Mucosa of stomach (tissue), 1 donor: Measurements from ENCODE around the gene BCL2L14.
"Not testable (repeated sequence)": the region's sequence is repeated elsewhere in the genome, so short reads cannot be mapped to it uniquely, and the experiment has no call there.

Experiments
- H3K27me3 ChIP-seq: one replicate; pipeline ENCODE4 v1.7.0; 2013; ENCODE audit warnings: mild to moderate bottlenecking, low read length; ENCODE audit not compliant: control insufficient read depth, insufficient read depth
- H3K36me3 ChIP-seq: one replicate; pipeline ENCODE4 v1.7.0; 2013; ENCODE audit warnings: low read length; ENCODE audit not compliant: control insufficient read depth, insufficient read depth
- H3K4me1 ChIP-seq: one replicate; pipeline ENCODE4 v1.7.0; 2013; ENCODE audit warnings: mild to moderate bottlenecking, low read length; ENCODE audit not compliant: control insufficient read depth, insufficient read depth
- H3K4me3 ChIP-seq: one replicate; pipeline ENCODE4 v1.7.0; 2013; ENCODE audit warnings: low read length
- H3K9ac ChIP-seq: one replicate; pipeline ENCODE4 v1.7.0; 2013; ENCODE audit warnings: mild to moderate bottlenecking, low read length, moderate library complexity
- H3K9me3 ChIP-seq: one replicate; pipeline ENCODE4 v1.7.0; 2013; ENCODE audit warnings: mild to moderate bottlenecking, low read length, moderate library complexity; ENCODE audit not compliant: control insufficient read depth
- donor health status: Pancreatic carcinoma.

BCL2L14 gene

GRCh38 chr12:12091977-12092663, 21.4 kb downstream of the BCL2L14 start:
- Histone ChIP-seq H3K36me3 (peaks cover 4% of the 10 kb centered on the region), H3K9ac (no peak overlapping the region), H3K4me1 (no peaks in the 10 kb centered on the region), H3K4me3 (no peak overlapping the region), H3K27me3 (no peaks in the 10 kb centered on the region), H3K9me3 (no peaks in the 10 kb centered on the region)

DNA sequence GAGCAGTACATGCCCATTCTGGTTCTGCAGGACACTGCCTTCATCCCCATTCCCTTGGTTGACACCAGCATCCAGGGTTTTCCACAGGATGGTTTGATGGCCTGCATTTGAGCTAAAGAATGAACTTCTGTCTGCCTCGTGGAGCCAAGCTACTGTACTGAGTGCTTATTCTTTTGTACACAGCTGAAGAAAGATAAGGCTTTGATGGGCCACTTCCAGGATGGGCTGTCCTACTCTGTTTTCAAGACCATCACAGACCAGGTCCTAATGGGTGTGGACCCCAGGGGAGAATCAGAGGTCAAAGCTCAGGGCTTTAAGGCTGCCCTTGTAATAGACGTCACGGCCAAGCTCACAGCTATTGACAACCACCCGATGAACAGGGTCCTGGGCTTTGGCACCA, 23.7 kb downstream of the BCL2L14 start:
- H3K36me3 ChIP-seq, result no peaks in the 10 kb centered on the region
- no peak overlapping the region for H3K9ac ChIP-seq
- no peaks in the 10 kb centered on the region for H3K4me1 ChIP-seq
- H3K27me3 ChIP-seq, result no peaks in the 10 kb centered on the region
- no peaks in the 10 kb centered on the region for H3K9me3 ChIP-seq
- no peak overlapping the region for H3K4me3 ChIP-seq

DNA sequence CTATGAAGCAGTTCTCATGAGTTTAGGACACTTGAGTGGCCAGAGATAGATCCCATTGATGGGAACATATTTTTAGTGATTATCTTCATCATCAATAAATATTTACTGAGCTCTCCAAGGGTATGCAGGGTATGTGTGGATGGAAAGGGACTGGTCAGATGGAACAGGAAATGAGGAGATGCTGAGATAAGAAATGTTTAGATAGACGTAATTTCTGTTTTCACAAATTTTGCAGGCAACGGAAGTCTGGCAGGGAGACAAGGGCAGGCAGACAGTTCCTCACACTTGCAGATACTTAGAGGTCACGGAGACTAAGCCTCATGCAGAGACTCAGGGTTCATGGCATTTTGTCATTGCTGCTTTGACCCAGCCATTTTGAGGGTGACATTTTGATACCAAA, 24.3 kb downstream of the BCL2L14 start:
- Histone ChIP-seq H3K9me3 (no peaks in the 10 kb centered on the region), H3K27me3 (no peaks in the 10 kb centered on the region), H3K4me3 (no peak overlapping the region), H3K9ac (no peak overlapping the region), H3K4me1 (no peaks in the 10 kb centered on the region), H3K36me3 (no peaks in the 10 kb centered on the region)

DNA sequence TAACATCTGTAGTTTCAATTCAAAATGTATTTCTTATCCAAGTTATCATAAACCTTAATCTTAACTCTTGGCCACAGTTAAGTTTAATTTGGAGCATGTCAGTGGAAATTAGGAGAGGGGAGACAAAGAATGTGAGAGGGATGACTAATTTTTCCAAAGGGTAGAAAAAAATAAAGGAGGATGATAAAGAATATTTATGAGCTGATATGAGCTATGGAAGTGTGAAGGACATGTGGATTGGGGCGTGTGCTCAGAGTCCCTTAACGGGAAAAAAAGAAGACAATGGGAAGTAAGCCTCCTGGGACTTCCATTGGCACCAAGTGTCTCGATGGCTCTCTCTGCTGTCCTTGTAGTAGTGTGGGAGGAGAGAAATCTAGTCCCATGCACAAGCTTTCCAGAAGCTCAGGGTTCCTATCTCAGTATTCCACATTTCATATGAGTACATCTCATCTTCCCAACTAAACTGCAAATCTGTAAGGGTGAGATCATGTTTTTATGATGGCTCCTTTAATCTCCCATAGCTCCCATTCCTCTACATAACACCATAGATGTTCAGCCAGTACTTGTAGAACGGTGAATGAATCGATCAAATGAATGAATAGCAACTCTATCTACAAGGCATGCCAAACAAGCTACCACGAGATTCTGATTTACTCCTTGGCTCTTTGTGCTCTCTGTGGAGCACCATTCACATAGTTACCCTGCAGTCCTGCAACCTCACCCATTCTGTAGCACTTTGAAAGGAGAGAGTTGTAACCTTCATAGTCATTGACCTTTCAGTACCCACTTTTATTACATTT, 27.4 kb downstream of the BCL2L14 start:
- H3K27me3 ChIP-seq, result no peaks in the 10 kb centered on the region
- H3K4me3 ChIP-seq, result no peak overlapping the region
- H3K9me3 ChIP-seq, result no peaks in the 10 kb centered on the region
- H3K36me3 ChIP-seq, result no peaks in the 10 kb centered on the region
- H3K4me1 ChIP-seq, result no peaks in the 10 kb centered on the region
- H3K9ac ChIP-seq, result no peak overlapping the region

GRCh38 chr12:12098691-12099015, 27.9 kb downstream of the BCL2L14 start:
- H3K9me3 ChIP-seq, result no peaks in the 10 kb centered on the region
- H3K4me3 ChIP-seq, result no peak overlapping the region
- H3K9ac ChIP-seq, result no peak overlapping the region
- H3K4me1 ChIP-seq, result no peaks in the 10 kb centered on the region
- no peaks in the 10 kb centered on the region for H3K27me3 ChIP-seq
- H3K36me3 ChIP-seq, result no peaks in the 10 kb centered on the region

GRCh38 chr12:12099102-12099501, 28.4 kb downstream of the BCL2L14 start:
- no peak overlapping the region for H3K4me3 ChIP-seq
- no peaks in the 10 kb centered on the region for H3K9me3 ChIP-seq
- H3K9ac ChIP-seq, result no peak overlapping the region
- no peaks in the 10 kb centered on the region for H3K36me3 ChIP-seq
- no peaks in the 10 kb centered on the region for H3K27me3 ChIP-seq
- no peaks in the 10 kb centered on the region for H3K4me1 ChIP-seq

DNA sequence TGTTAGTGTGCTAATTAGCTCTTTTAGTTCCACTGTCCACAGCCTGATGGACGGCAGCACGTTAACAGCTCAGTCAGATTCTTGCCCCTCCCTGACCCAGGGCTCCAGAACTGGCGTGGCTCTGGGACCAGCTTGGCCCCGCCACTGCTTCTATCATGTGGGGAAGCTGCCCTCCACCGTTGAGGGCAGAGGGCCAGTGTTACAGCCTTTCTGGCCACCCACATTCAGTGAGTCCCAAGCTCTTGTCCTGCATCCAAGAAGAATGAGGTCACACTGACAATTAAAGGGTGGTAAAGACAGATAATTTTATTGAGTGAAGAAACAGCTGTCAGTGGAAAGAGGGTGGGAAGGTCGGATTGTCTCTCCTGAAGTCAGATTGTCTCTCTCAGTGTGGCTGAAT, 36.9 kb downstream of the BCL2L14 start:
- Histone ChIP-seq H3K9me3 (no peaks in the 10 kb centered on the region), H3K4me1 (no peaks in the 10 kb centered on the region), H3K36me3 (no peaks in the 10 kb centered on the region), H3K9ac (no peak overlapping the region), H3K4me3 (no peak overlapping the region), H3K27me3 (no peaks in the 10 kb centered on the region)

DNA sequence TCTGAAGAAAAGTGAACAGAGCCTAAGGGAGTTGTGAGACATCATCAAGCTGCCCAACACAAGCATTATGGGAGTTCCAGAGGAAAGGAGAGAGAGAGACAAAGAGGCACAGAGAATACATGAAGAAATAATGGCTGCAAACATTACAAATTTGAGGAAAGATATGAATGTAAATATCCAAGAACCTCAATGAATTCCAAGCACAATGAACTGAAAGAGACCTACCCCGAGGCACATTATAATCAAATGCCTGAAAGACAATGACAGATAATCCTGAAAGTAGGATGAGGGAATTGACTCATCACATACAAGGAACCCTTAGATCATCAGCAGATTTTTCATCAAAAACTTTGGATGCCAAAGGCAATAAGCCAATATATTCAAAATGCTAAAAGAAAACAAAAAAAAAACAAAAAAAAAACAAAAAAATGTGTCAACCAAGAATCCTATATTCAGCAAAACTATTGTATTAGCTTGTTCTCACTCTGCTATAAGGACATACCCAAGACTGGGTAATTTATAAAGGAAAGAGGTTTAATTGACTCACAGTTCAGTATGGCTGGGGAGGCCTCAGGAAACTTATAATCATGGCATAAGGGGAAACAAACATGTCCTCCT, 37.8 kb downstream of the BCL2L14 start:
- no peak overlapping the region for H3K9ac ChIP-seq
- no peak overlapping the region for H3K4me3 ChIP-seq

GRCh38 chr12:12110923-12111555, 40.3 kb downstream of the BCL2L14 start:
- not testable (repeated sequence) for H3K9me3 ChIP-seq, H3K9ac ChIP-seq, H3K4me3 ChIP-seq, H3K27me3 ChIP-seq, H3K4me1 ChIP-seq, H3K36me3 ChIP-seq

More for the DNA sequence above, 37.8 kb downstream of the BCL2L14 start:
- no peaks in the 10 kb centered on the region for H3K4me1 ChIP-seq
- no peaks in the 10 kb centered on the region for H3K36me3 ChIP-seq
- no peaks in the 10 kb centered on the region for H3K9me3 ChIP-seq
- no peaks in the 10 kb centered on the region for H3K27me3 ChIP-seq

DNA sequence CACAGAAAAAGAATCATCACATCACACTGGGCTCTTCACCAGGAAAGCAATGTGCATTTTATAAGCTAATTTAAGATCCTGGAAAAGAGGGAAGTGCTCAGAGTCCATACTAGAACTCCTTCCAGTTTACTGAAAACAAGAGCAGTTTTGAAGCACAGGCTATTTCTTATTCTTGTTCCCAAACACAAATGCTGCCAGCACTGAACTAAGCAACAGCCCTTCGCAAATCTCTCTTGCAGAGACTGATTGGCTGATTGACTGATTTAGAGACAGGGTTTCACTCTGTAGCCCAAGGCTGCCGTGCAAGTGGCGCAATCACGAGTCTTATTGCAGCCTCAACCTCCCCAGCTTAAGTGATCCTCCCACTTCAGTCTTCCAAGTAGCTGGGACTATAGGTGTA, 44.8 kb downstream of the BCL2L14 start:
- no peaks in the 10 kb centered on the region for H3K27me3 ChIP-seq
- H3K9ac ChIP-seq, result no peak overlapping the region
- H3K9me3 ChIP-seq, result no peaks in the 10 kb centered on the region
- H3K36me3 ChIP-seq, result no peaks in the 10 kb centered on the region
- H3K4me3 ChIP-seq, result no peak overlapping the region
- no peaks in the 10 kb centered on the region for H3K4me1 ChIP-seq

GRCh38 chr12:12116677-12117076, 45.9 kb downstream of the BCL2L14 start:
- no peak overlapping the region for H3K4me3 ChIP-seq
- no peaks in the 10 kb centered on the region for H3K36me3 ChIP-seq
- no peaks in the 10 kb centered on the region for H3K27me3 ChIP-seq
- H3K9me3 ChIP-seq, result no peaks in the 10 kb centered on the region
- no peak overlapping the region for H3K9ac ChIP-seq
- no peaks in the 10 kb centered on the region for H3K4me1 ChIP-seq

DNA sequence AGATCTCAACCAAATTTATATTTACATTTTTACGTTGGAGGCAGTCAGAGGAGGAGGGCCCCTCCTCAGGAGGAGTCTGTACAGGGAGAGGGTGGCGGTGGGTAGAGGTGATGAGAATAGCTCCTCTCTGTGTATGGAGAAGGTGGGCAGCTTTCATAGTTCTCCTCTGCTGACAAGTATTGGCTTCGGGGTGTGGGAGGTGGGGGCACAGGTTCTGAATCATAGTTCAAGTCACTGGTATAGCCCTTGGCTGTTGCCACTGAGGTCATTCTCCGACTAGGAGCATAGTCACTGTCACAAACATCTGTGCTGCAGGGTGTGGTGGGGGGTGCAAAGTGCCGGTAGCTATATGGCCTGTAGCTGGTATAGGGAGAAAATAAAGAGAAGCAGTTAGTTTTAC, 50.3 kb downstream of the BCL2L14 start:
- H3K27me3 ChIP-seq, result no peaks in the 10 kb centered on the region
- no peaks in the 10 kb centered on the region for H3K9me3 ChIP-seq
- H3K4me3 ChIP-seq, result no peak overlapping the region
- no peaks in the 10 kb centered on the region for H3K36me3 ChIP-seq
- H3K4me1 ChIP-seq, result no peaks in the 10 kb centered on the region
- H3K9ac ChIP-seq, result no peak overlapping the region
